Measurements from ENCODE around the gene HTR2B. TPM values are rescaled to one million over a fixed set of nuclear protein-coding genes. Genes with fewer than 3 reads are reported as not detected.

The HTR2B gene
- total RNA-seq, 5 donors from 2014 or later (not counting 1 experiment from before 2014, with no cell fraction given) = 0.38 TPM; not detected in 4

DNA sequence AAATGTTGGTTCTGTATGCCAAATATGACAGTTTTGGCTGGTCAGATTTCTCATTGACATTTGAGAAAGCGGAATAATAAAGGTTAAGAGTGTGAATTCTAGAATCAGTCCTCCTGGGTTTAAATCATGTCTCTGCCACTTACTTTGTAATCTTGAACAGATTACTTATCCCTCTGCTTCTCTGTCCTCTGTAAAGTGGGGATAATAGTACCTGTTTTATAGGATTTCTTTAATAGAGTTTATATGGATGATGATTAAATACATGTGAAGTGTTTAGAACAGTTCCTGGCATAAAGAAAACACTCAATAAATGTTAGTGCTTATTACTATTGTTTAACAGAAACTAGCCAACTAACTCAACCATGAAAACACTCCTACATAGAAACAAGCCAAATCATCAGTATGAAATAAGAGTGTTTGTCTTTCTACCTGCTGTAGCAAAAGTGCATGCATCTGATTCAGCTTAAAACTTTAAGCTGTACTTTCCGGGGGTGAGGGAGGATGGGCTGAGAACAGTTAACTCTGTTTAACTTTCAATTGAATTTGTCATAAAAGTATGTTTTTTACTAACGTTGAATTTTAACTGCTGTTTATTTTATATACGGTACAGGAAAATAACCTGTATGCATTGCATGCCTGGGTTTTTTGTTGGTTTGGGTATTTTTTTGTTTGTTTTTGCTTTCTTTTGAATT, 6.8 kb downstream of the HTR2B start:
- 80% methylated on average over 1 of the region's 4 CpGs for WGBS (ENCODE audit: insufficient coverage)
- H3K4me1 ChIP-seq (ENCODE audit: control insufficient read depth in 1 of 2, extremely low read depth in 1 of 2, insufficient read depth in 2 of 2, low read length in 2 of 2) = peaks cover 0 to 10% of the 10 kb centered on the region in 2 experiments
- peaks cover 30% of the 10 kb centered on the region for H3K36me3 Mint-ChIP-seq
- ATAC-seq (replicated peaks in 1 of 4) (no peak), DNase-seq (no peak)
- peaks cover 0 to 3% of the 10 kb centered on the region in 2 donors for H3K36me3 ChIP-seq (ENCODE audit: control insufficient read depth in 2 of 2, extremely low read depth in 1 of 2, insufficient read depth in 1 of 2, low read length in 1 of 2)
- no peaks in the 10 kb centered on the region for H3K27me3 ChIP-seq (replicated peaks in 1 of 2; ENCODE audit: control insufficient read depth in 2 of 2, extremely low read depth in 1 of 2, insufficient read depth in 2 of 2, low read length in 1 of 2)
- H3K27me3 Mint-ChIP-seq = no peaks in the 10 kb centered on the region
- H3K4me3 Mint-ChIP-seq = no peak overlapping the region
- ChIA-PET CTCF (no interaction called here), POLR2A (no interaction called here)
- no peak overlapping the region for H3K27ac Mint-ChIP-seq
- no peaks in the 10 kb centered on the region for H3K9me3 Mint-ChIP-seq
- H3K9me3 ChIP-seq = no peaks in the 10 kb centered on the region
- H3K4me1 Mint-ChIP-seq = peaks cover 4 to 10% (median 7%) of the 10 kb centered on the region in 3 donors
- H3K4me3 ChIP-seq (ENCODE audit: control insufficient read depth in 1 of 2, extremely low read depth in 1 of 2, low read length in 1 of 2) = no peak overlapping the region
- no peak overlapping the region for H3K27ac ChIP-seq (ENCODE audit: low read length)

DNA sequence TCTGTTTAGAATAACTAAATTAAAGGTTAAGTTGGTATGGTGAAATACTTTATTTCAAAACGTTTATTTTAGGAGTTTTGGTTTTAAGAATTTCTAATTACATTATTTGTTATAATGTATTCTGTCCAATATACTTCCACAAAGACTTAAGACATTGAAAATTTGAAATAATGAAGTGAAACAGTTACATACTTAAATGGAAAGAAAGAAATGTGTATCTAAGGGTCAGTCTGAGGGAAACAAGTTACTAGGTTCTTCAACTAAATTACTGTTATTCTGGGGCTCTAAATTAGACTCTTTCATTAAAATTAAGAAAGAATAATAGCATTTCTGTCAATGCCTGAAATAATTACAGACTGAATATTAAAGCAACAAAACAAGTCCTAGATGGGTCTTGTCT, 7.7 kb downstream of the HTR2B start:
- H3K9me3 ChIP-seq = no peaks in the 10 kb centered on the region
- WGBS (ENCODE audit: insufficient coverage) = no CpG with 5 or more reads among the region's 1 CpG
- peaks cover 4 to 8% (median 7%) of the 10 kb centered on the region in 3 donors for H3K4me1 Mint-ChIP-seq
- H3K4me3 ChIP-seq (ENCODE audit: control insufficient read depth in 1 of 2, extremely low read depth in 1 of 2, low read length in 1 of 2) = no peak overlapping the region
- H3K27me3 ChIP-seq (replicated peaks in 1 of 2; ENCODE audit: control insufficient read depth in 2 of 2, extremely low read depth in 1 of 2, insufficient read depth in 2 of 2, low read length in 1 of 2) = no peaks in the 10 kb centered on the region
- no peak overlapping the region for H3K27ac Mint-ChIP-seq
- peaks cover 0 to 4% of the 10 kb centered on the region in 2 experiments for H3K4me1 ChIP-seq (ENCODE audit: control insufficient read depth in 1 of 2, extremely low read depth in 1 of 2, insufficient read depth in 2 of 2, low read length in 2 of 2)
- DNase-seq (no peak), ATAC-seq (replicated peaks in 1 of 4) (no peak)
- H3K9me3 Mint-ChIP-seq = no peaks in the 10 kb centered on the region
- H3K27ac ChIP-seq (ENCODE audit: low read length) = no peak overlapping the region
- H3K36me3 ChIP-seq (ENCODE audit: control insufficient read depth in 2 of 2, extremely low read depth in 1 of 2, insufficient read depth in 1 of 2, low read length in 1 of 2) = peaks cover 1 to 3% of the 10 kb centered on the region in 2 donors
- no peaks in the 10 kb centered on the region for H3K27me3 Mint-ChIP-seq
- H3K36me3 Mint-ChIP-seq = peaks cover 35% of the 10 kb centered on the region
- CTCF ChIA-PET = no interaction called here
- POLR2A ChIA-PET = no interaction called here
- H3K4me3 Mint-ChIP-seq = no peak overlapping the region

DNA sequence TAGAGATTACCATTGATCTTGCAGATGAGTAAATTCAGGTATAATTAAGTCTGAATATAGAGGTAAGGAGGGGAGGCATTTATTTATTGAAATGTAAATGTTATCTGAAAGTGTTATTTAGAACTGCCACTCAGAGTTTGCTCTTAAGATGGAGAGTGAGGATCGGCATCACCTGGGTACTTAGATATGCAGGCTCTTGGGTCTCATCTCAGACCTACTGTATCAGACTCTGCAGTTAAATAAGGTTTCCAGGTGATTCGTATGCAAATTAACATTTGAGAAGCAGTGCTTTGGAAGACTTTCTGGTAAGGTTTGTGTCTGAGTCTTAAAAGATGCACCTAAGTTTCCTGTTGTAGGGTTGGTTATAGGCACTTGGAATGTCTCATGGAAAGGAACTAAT, 9.2 kb downstream of the HTR2B start:
- peaks cover 3 to 10% of the 10 kb centered on the region in 2 donors for H3K36me3 ChIP-seq (ENCODE audit: control insufficient read depth in 2 of 2, extremely low read depth in 1 of 2, insufficient read depth in 1 of 2, low read length in 1 of 2)
- H3K27me3 Mint-ChIP-seq = no peaks in the 10 kb centered on the region
- 94% methylated on average over 2 of the region's 2 CpGs for WGBS (ENCODE audit: insufficient coverage)
- H3K27me3 ChIP-seq (replicated peaks in 1 of 2; ENCODE audit: control insufficient read depth in 2 of 2, extremely low read depth in 1 of 2, insufficient read depth in 2 of 2, low read length in 1 of 2) = no peaks in the 10 kb centered on the region
- no peak overlapping the region for H3K4me3 Mint-ChIP-seq
- POLR2A ChIA-PET = no interaction called here
- no peak overlapping the region for H3K27ac Mint-ChIP-seq
- H3K36me3 Mint-ChIP-seq = peaks cover 44% of the 10 kb centered on the region
- no peaks in the 10 kb centered on the region for H3K4me1 ChIP-seq (ENCODE audit: control insufficient read depth in 1 of 2, extremely low read depth in 1 of 2, insufficient read depth in 2 of 2, low read length in 2 of 2)
- CTCF ChIA-PET = interaction anchor here in 1 of 2 donors (0.6 kb wide), 1 partner anchor 123 kb away, joined by 3 read pairs; no protein-coding TSS in a partner anchor
- no peaks in the 10 kb centered on the region for H3K9me3 ChIP-seq
- no peak overlapping the region for H3K4me3 ChIP-seq (ENCODE audit: control insufficient read depth in 1 of 2, extremely low read depth in 1 of 2, low read length in 1 of 2)
- H3K27ac ChIP-seq (ENCODE audit: low read length) = no peak overlapping the region
- ATAC-seq (replicated peaks in 1 of 4) (no peak), DNase-seq (no peak)
- peaks cover 2 to 7% (median 7%) of the 10 kb centered on the region in 3 donors for H3K4me1 Mint-ChIP-seq
- no peaks in the 10 kb centered on the region for H3K9me3 Mint-ChIP-seq

DNA sequence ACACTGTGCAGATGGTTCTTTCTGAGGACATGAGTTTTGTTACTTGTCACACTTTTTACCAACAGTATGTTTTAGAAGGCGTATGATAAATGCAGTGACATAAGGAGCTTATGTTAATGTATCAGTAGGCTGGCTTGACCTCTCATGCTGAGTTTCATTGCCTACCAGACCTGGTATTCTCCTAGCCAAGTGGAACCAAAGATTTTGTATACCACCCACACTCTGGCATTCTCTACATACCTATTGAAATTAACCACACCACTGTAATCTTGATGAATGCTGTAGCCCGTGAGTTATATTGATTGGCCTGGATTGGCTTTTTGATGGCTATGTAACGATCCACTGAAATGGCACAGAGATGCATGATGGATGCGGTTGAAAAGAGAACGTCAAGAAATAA, 11.4 kb downstream of the HTR2B start:
- no peak for ATAC-seq (replicated peaks in 1 of 4)
- H3K27ac ChIP-seq (ENCODE audit: low read length) = no peak overlapping the region
- Mint-ChIP-seq H3K9me3 (no peaks in the 10 kb centered on the region), H3K36me3 (peaks cover 54% of the 10 kb centered on the region), H3K27me3 (no peaks in the 10 kb centered on the region), H3K4me1 (peaks cover 0 to 4% (median 0%) of the 10 kb centered on the region in 3 donors), H3K27ac (no peak overlapping the region), H3K4me3 (no peak overlapping the region)
- no peaks in the 10 kb centered on the region for H3K27me3 ChIP-seq (replicated peaks in 1 of 2; ENCODE audit: control insufficient read depth in 2 of 2, extremely low read depth in 1 of 2, insufficient read depth in 2 of 2, low read length in 1 of 2)
- no peak for DNase-seq
- H3K4me1 ChIP-seq (ENCODE audit: control insufficient read depth in 1 of 2, extremely low read depth in 1 of 2, insufficient read depth in 2 of 2, low read length in 2 of 2) = no peaks in the 10 kb centered on the region
- H3K9me3 ChIP-seq = no peaks in the 10 kb centered on the region
- CTCF ChIA-PET = interaction anchor here in 1 of 2 donors (0.6 kb wide), 1 partner anchor 338 kb away, joined by 7 read pairs; no protein-coding TSS in a partner anchor
- WGBS (ENCODE audit: insufficient coverage) = 100% methylated on average over 3 of the region's 5 CpGs
- H3K36me3 ChIP-seq (ENCODE audit: control insufficient read depth in 2 of 2, extremely low read depth in 1 of 2, insufficient read depth in 1 of 2, low read length in 1 of 2) = peaks cover 3 to 20% of the 10 kb centered on the region in 2 donors
- no peak overlapping the region for H3K4me3 ChIP-seq (ENCODE audit: control insufficient read depth in 1 of 2, extremely low read depth in 1 of 2, low read length in 1 of 2)
- POLR2A ChIA-PET = no interaction called here

DNA sequence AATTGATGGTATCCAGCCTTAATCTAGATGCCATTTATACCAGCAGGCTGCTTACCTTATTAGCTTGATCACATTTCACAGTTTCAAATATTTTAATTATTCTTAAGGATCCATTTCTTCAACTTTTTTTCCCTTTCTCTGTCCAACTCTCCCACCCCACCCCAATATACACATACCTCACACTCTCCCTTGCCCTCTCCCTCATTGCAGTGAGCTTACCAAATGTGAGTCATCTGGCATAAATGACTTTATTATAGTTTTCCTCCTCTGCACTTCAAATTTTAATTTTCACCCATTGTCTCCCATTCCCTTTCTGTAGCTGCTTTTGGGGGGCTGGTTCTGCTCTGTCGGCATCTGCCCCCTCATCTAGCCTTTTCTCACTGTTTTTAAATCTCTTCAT, 12.9 kb downstream of the HTR2B start:
- Mint-ChIP-seq H3K27ac (no peak overlapping the region), H3K4me1 (no peaks in the 10 kb centered on the region), H3K9me3 (no peaks in the 10 kb centered on the region), H3K36me3 (peaks cover 56% of the 10 kb centered on the region), H3K27me3 (no peaks in the 10 kb centered on the region), H3K4me3 (no peak overlapping the region)
- H3K4me3 ChIP-seq (ENCODE audit: control insufficient read depth in 1 of 2, extremely low read depth in 1 of 2, low read length in 1 of 2) = no peak overlapping the region
- peaks cover 3 to 23% of the 10 kb centered on the region in 2 donors for H3K36me3 ChIP-seq (ENCODE audit: control insufficient read depth in 2 of 2, extremely low read depth in 1 of 2, insufficient read depth in 1 of 2, low read length in 1 of 2)
- DNase-seq (no peak), ATAC-seq (replicated peaks in 1 of 4) (no peak)
- WGBS (ENCODE audit: insufficient coverage) = 100% methylated on average over 1 of the region's 1 CpG
- H3K9me3 ChIP-seq = no peaks in the 10 kb centered on the region
- no peaks in the 10 kb centered on the region for H3K4me1 ChIP-seq (ENCODE audit: control insufficient read depth in 1 of 2, extremely low read depth in 1 of 2, insufficient read depth in 2 of 2, low read length in 2 of 2)
- CTCF ChIA-PET = interaction anchor here in 1 of 2 donors (0.6 kb wide), 1 partner anchor 34 kb away, joined by 3 read pairs; no protein-coding TSS in a partner anchor
- no peaks in the 10 kb centered on the region for H3K27me3 ChIP-seq (replicated peaks in 1 of 2; ENCODE audit: control insufficient read depth in 2 of 2, extremely low read depth in 1 of 2, insufficient read depth in 2 of 2, low read length in 1 of 2)
- no peak overlapping the region for H3K27ac ChIP-seq (ENCODE audit: low read length)
- POLR2A ChIA-PET = interaction anchor here in 1 of 2 donors (0.6 kb wide), 1 partner anchor 8 kb away, joined by 3 read pairs; no protein-coding TSS in a partner anchor

DNA sequence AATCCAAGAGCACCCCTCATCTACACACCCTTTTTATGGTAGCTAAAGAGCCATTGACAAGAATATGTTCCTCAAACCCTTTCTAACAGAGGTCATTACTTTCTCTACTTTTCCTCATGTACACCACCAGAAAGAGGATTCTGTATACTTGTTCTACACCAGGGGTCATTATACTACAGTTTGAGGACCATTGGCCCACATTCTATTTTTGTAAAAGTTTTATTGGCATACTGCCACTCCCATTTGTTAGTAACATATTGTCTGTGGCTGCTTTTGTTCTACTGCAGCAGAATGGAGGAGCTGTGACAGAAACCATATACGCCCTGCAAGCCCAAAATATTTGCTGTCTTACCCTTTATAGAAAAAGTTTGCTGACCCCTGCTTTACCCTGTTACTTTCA, 14.3 kb downstream of the HTR2B start:
- 80% methylated on average over 1 of the region's 1 CpG for WGBS (ENCODE audit: insufficient coverage)
- H3K4me1 Mint-ChIP-seq = no peaks in the 10 kb centered on the region
- H3K27me3 Mint-ChIP-seq = no peaks in the 10 kb centered on the region
- Histone ChIP-seq H3K27ac (ENCODE audit: low read length) (no peak overlapping the region), H3K4me3 (ENCODE audit: control insufficient read depth in 1 of 2, extremely low read depth in 1 of 2, low read length in 1 of 2) (no peak overlapping the region), H3K9me3 (no peaks in the 10 kb centered on the region), H3K4me1 (ENCODE audit: control insufficient read depth in 1 of 2, extremely low read depth in 1 of 2, insufficient read depth in 2 of 2, low read length in 2 of 2) (no peaks in the 10 kb centered on the region), H3K27me3 (replicated peaks in 1 of 2; ENCODE audit: control insufficient read depth in 2 of 2, extremely low read depth in 1 of 2, insufficient read depth in 2 of 2, low read length in 1 of 2) (no peaks in the 10 kb centered on the region), H3K36me3 (ENCODE audit: control insufficient read depth in 2 of 2, extremely low read depth in 1 of 2, insufficient read depth in 1 of 2, low read length in 1 of 2) (peaks cover 3 to 25% of the 10 kb centered on the region in 2 donors)
- no peaks in the 10 kb centered on the region for H3K9me3 Mint-ChIP-seq
- no peak overlapping the region for H3K4me3 Mint-ChIP-seq
- CTCF ChIA-PET = interaction anchor here in 1 of 2 donors (0.6 kb wide), 1 partner anchor 486 kb away, joined by 3 read pairs; no protein-coding TSS in a partner anchor
- POLR2A ChIA-PET = no interaction called here
- no peak overlapping the region for H3K27ac Mint-ChIP-seq
- peaks cover 53% of the 10 kb centered on the region for H3K36me3 Mint-ChIP-seq
- ATAC-seq (replicated peaks in 1 of 4) (no peak), DNase-seq (no peak)
